ENCODE results near the gene USP49.

Gene USP49

DNA sequence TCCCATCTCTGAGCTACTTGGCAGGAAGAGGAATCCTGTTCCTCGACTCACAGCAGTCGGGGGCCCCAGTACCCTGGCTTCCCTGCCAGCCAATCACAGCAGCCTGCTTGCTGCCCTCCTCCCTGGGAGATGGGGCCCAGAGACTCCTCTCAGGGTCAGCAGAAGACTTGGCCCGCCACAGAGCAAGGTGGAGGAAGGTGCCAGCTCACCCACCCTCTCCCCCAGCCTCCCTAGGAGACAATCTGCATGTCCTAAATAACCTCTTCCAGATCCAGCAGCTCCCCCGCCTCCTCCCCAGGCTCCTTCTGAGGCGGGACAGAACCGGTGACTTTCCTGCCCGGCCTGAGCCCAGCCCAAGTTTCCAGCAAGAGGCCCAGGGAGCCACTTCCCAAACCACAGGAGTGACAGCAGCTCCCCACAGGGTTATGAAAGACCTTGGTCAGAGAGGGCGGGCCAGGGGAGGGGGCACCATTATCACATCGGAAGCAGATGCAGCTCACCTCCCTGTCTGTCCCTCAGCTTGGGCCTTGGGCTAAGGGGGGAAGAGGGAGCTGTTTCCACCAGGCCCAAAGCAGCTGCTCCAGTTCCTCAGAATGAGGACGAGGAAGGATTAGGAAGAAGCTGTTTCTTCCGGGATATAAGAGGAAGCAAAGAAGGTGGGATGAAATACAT is 44.1 kb upstream of the USP49 start:
- TF ChIP-seq, protein P1, sequence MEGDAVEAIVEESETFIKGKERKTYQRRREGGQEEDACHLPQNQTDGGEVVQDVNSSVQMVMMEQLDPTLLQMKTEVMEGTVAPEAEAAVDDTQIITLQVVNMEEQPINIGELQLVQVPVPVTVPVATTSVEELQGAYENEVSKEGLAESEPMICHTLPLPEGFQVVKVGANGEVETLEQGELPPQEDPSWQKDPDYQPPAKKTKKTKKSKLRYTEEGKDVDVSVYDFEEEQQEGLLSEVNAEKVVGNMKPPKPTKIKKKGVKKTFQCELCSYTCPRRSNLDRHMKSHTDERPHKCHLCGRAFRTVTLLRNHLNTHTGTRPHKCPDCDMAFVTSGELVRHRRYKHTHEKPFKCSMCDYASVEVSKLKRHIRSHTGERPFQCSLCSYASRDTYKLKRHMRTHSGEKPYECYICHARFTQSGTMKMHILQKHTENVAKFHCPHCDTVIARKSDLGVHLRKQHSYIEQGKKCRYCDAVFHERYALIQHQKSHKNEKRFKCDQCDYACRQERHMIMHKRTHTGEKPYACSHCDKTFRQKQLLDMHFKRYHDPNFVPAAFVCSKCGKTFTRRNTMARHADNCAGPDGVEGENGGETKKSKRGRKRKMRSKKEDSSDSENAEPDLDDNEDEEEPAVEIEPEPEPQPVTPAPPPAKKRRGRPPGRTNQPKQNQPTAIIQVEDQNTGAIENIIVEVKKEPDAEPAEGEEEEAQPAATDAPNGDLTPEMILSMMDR (IDR thresholded peaks at IDR 0.05; ENCODE audit: insufficient read depth, low read length), result no peak
- TF ChIP-seq POLR2AphosphoS5 (IDR thresholded peaks at IDR 0.05; ENCODE audit: low read depth) (peak; percentile 99), SPI1 (IDR thresholded peaks at IDR 0.05; ENCODE audit: borderline replicate concordance, low read depth) (peak; percentile 71; the same call in 1 of the 2 replicates)
- peak; percentile 97 for DNase-seq (ENCODE audit: low read depth in 1 of 2, low spot score in 1 of 2)
- H3K27me3 ChIP-seq (ENCODE audit: insufficient read depth, poor library complexity, severe bottlenecking), result no peaks in the 10 kb centered on the region
- H3K4me3 ChIP-seq (replicated peaks; ENCODE audit: insufficient read depth, low read length), result peak overlapping the region; percentile 94
- peak overlapping the region; percentile 84 for H3K27ac ChIP-seq (replicated peaks)

DNA sequence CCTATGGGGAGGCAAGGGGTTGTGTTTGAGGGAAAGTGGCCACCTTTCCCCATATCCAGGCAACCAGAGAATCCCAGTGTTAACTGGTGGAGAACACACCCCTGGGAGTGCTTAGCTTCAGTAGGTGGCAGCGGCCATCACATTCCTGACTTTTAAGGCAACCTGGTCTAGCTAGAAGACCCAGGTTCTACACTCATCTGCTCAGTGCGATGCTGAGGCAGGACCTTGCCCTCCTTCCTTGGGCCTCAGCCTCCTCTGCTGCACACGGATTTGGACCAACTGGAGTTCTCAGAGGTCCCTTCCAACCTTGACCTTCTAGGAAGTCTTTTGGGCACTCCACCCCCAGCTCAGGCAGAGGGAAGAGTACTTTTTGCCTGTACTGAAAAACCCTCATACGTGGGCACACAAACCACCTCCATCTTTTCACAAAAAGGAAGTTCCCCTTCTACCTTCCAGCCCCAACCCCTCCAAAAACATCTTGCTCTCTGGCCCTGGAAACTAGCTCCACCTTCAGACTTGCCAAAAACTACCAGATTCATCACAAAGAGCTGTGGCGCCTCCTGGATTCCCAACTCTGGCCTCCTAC is 43.5 kb upstream of the USP49 start:
- no peak for TF ChIP-seq POLR2AphosphoS5 (IDR thresholded peaks at IDR 0.05; ENCODE audit: low read depth)
- no peak for TF ChIP-seq SPI1 (IDR thresholded peaks at IDR 0.05; ENCODE audit: borderline replicate concordance, low read depth)
- no peak for TF ChIP-seq GABPA (IDR thresholded peaks at IDR 0.05; ENCODE audit: low read depth)
- TF ChIP-seq, protein P2, sequence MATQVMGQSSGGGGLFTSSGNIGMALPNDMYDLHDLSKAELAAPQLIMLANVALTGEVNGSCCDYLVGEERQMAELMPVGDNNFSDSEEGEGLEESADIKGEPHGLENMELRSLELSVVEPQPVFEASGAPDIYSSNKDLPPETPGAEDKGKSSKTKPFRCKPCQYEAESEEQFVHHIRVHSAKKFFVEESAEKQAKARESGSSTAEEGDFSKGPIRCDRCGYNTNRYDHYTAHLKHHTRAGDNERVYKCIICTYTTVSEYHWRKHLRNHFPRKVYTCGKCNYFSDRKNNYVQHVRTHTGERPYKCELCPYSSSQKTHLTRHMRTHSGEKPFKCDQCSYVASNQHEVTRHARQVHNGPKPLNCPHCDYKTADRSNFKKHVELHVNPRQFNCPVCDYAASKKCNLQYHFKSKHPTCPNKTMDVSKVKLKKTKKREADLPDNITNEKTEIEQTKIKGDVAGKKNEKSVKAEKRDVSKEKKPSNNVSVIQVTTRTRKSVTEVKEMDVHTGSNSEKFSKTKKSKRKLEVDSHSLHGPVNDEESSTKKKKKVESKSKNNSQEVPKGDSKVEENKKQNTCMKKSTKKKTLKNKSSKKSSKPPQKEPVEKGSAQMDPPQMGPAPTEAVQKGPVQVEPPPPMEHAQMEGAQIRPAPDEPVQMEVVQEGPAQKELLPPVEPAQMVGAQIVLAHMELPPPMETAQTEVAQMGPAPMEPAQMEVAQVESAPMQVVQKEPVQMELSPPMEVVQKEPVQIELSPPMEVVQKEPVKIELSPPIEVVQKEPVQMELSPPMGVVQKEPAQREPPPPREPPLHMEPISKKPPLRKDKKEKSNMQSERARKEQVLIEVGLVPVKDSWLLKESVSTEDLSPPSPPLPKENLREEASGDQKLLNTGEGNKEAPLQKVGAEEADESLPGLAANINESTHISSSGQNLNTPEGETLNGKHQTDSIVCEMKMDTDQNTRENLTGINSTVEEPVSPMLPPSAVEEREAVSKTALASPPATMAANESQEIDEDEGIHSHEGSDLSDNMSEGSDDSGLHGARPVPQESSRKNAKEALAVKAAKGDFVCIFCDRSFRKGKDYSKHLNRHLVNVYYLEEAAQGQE (IDR thresholded peaks at IDR 0.05; ENCODE audit: insufficient replicate concordance, low read depth), result no peak
- TF ChIP-seq, protein P1 (IDR thresholded peaks at IDR 0.05; ENCODE audit: insufficient read depth, low read length), result no peak
- peak overlapping the region; percentile 94 for H3K4me3 ChIP-seq (replicated peaks; ENCODE audit: insufficient read depth, low read length)
- H3K27ac ChIP-seq (replicated peaks), result peak overlapping the region; percentile 84
- no peak for DNase-seq (ENCODE audit: low read depth in 1 of 2, low spot score in 1 of 2)
- H3K27me3 ChIP-seq (ENCODE audit: insufficient read depth, poor library complexity, severe bottlenecking), result no peaks in the 10 kb centered on the region

DNA sequence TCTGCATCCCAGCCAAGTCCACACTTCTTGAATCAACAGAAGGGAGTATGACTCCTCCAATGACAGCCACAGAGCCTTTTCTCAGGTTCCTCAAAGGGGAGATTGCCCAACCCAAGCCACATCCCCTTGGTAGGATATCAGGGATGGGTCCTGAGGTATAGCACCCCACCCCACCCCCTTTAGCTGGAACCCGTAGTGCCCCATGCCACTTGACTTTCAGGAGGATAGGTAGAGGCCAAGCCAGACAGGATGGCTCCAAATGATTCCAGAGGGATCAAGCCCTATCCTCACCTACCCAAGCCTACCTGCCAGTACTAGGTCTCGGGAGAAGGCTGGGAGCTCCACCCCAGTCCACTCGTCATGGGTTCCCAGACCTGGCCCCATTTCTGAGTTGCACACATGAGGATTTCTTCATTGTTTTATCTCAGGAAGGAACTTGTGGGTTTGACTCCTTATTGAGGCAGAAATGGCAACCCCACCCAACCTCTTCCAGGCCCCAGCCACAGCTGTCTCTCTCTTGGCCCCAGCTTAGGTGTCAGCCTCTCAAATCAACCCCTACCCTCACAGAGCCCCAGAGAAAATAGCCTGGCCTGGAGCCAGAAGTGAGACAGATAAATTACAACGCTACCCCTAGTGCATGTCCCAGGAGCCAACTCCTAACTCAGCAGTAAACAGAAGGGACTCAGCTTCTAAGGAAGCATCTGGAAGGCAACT is 42.8 kb upstream of the USP49 start:
- Histone ChIP-seq H3K27me3 (ENCODE audit: insufficient read depth, poor library complexity, severe bottlenecking) (no peaks in the 10 kb centered on the region), H3K27ac (replicated peaks) (peak overlapping the region; percentile 84), H3K4me3 (replicated peaks; ENCODE audit: insufficient read depth, low read length) (peak overlapping the region; percentile 94)
- peak; percentile 55; the same call in 1 of the 2 replicates for TF ChIP-seq SPI1 (IDR thresholded peaks at IDR 0.05; ENCODE audit: borderline replicate concordance, low read depth)
- TF ChIP-seq GABPA (IDR thresholded peaks at IDR 0.05; ENCODE audit: low read depth), result 0 out of 2 replicates have a peak, but pooled peaks have one; percentile 8
- TF ChIP-seq POLR2AphosphoS5 (IDR thresholded peaks at IDR 0.05; ENCODE audit: low read depth), result peak; percentile 89
- TF ChIP-seq, protein P2 (IDR thresholded peaks at IDR 0.05; ENCODE audit: insufficient replicate concordance, low read depth), result no peak
- TF ChIP-seq, protein P1 (IDR thresholded peaks at IDR 0.05; ENCODE audit: insufficient read depth, low read length), result no peak
- peak; percentile 85 to 96 for DNase-seq (ENCODE audit: low read depth in 1 of 2, low spot score in 1 of 2)
